ENCODE data around the gene PCK2. TPM values are rescaled to one million over a fixed set of nuclear protein-coding genes. Genes with fewer than 3 reads are reported as not detected.

The PCK2 gene
- total and polyA plus RNA-seq, 2 of the 13 experiments (the other 11 are each of a cell fraction or from before 2014, with no cell fraction given) = 129 to 272 TPM

DNA sequence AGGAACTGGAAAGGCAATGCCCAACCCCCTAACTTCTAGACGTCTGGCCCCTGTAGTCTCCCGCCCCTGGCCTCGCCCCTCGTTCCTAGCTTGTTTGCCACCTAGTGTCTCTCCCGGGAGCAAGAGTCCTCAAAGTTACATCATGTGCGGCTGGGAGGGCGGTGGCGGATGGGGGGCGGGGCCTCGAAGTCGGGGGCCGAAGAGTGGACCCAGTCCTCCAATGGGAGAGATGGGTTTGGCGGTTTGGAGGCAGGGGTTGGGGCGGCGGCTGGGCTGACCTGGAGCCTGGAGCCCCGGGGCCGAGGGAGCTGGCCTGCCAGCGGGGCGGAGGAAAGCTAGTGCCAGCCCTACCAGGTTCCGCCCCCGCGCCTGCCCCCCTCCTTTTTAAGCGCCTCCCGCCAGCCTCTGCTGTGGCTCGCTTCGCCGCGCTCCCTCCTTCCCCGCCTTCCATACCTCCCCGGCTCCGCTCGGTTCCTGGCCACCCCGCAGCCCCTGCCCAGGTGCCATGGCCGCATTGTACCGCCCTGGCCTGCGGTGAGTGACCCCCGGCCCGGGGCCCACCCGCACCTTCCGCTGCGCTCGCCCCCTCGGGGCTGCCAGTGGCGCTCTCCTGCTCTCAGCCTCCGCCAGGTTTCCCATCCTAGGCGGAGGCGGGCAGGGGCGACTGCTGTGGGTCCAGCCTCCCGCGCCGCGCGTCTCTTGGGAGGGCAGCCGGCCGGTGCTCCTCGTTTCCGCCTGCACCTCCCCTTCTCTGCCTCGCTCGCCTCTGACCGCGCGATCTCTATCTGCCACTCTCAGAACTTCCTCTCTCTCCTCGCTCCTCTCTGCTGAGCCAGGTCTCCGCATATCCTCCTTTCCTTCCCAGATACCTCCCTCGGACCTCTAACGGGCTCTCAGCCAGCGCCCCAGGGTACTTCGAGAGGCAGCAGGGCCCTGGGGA is at the start of gene PCK2 (continued):
- TF ChIP-seq, protein P1, sequence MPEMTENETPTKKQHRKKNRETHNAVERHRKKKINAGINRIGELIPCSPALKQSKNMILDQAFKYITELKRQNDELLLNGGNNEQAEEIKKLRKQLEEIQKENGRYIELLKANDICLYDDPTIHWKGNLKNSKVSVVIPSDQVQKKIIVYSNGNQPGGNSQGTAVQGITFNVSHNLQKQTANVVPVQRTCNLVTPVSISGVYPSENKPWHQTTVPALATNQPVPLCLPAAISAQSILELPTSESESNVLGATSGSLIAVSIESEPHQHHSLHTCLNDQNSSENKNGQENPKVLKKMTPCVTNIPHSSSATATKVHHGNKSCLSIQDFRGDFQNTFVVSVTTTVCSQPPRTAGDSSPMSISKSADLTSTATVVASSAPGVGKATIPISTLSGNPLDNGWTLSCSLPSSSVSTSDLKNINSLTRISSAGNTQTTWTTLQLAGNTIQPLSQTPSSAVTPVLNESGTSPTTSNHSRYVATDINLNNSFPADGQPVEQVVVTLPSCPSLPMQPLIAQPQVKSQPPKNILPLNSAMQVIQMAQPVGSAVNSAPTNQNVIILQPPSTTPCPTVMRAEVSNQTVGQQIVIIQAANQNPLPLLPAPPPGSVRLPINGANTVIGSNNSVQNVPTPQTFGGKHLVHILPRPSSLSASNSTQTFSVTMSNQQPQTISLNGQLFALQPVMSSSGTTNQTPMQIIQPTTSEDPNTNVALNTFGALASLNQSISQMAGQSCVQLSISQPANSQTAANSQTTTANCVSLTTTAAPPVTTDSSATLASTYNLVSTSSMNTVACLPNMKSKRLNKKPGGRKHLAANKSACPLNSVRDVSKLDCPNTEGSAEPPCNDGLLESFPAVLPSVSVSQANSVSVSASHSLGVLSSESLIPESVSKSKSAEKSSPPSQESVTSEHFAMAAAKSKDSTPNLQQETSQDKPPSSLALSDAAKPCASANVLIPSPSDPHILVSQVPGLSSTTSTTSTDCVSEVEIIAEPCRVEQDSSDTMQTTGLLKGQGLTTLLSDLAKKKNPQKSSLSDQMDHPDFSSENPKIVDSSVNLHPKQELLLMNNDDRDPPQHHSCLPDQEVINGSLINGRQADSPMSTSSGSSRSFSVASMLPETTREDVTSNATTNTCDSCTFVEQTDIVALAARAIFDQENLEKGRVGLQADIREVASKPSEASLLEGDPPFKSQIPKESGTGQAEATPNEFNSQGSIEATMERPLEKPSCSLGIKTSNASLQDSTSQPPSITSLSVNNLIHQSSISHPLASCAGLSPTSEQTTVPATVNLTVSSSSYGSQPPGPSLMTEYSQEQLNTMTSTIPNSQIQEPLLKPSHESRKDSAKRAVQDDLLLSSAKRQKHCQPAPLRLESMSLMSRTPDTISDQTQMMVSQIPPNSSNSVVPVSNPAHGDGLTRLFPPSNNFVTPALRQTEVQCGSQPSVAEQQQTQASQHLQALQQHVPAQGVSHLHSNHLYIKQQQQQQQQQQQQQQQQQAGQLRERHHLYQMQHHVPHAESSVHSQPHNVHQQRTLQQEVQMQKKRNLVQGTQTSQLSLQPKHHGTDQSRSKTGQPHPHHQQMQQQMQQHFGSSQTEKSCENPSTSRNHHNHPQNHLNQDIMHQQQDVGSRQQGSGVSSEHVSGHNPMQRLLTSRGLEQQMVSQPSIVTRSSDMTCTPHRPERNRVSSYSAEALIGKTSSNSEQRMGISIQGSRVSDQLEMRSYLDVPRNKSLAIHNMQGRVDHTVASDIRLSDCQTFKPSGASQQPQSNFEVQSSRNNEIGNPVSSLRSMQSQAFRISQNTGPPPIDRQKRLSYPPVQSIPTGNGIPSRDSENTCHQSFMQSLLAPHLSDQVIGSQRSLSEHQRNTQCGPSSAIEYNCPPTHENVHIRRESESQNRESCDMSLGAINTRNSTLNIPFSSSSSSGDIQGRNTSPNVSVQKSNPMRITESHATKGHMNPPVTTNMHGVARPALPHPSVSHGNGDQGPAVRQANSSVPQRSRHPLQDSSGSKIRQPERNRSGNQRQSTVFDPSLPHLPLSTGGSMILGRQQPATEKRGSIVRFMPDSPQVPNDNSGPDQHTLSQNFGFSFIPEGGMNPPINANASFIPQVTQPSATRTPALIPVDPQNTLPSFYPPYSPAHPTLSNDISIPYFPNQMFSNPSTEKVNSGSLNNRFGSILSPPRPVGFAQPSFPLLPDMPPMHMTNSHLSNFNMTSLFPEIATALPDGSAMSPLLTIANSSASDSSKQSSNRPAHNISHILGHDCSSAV (CRISPR knock-in tag; IDR thresholded peaks at IDR 0.05; ENCODE audit: borderline replicate concordance) = peak; percentile 5
- TF ChIP-seq ZNF503 (CRISPR knock-in tag; IDR thresholded peaks at IDR 0.05) (peak; percentile 90), U2AF1 (optimal IDR thresholded peaks at IDR 0.05; ENCODE audit: low read depth, low read length) (no peak), ZNF33A (CRISPR knock-in tag; IDR thresholded peaks at IDR 0.05; ENCODE audit: borderline replicate concordance) (no peak), NFIC (IDR thresholded peaks at IDR 0.05; ENCODE audit: low read length) (no peak), GPN1 (CRISPR knock-in tag; IDR thresholded peaks at IDR 0.05; ENCODE audit: borderline replicate concordance) (peak; percentile 98), SYNCRIP (IDR thresholded peaks at IDR 0.05; ENCODE audit: insufficient read depth, low read depth, low read length) (no peak), WIZ (CRISPR knock-in tag; IDR thresholded peaks at IDR 0.05) (peak; percentile 98), ATF2 (CRISPR knock-in tag; IDR thresholded peaks at IDR 0.05) (peak; percentile 83), BHLHE40 (IDR thresholded peaks at IDR 0.05; ENCODE audit: low read length) (no peak; the same call in 1 of the 2 replicates), ZNF709 (CRISPR knock-in tag; IDR thresholded peaks at IDR 0.05) (no peak), TCF7 (IDR thresholded peaks at IDR 0.05; ENCODE audit: low read depth) (no peak), FOXM1 (CRISPR knock-in tag; IDR thresholded peaks at IDR 0.05) (peak; percentile 91), ZNF672 (CRISPR knock-in tag; IDR thresholded peaks at IDR 0.05) (no peak), ZNF446 (CRISPR knock-in tag; IDR thresholded peaks at IDR 0.05) (no peak), GRHL1 (CRISPR knock-in tag; conservative IDR thresholded peaks at IDR 0.05) (no peak)
